ENCODE measurements around the gene ATXN7L1. TPM values are rescaled to one million over a fixed set of nuclear protein-coding genes. Genes with fewer than 3 reads are reported as not detected.

ATXN7L1 gene
- total and polyA plus RNA-seq, 3 experiments from 2014 or later: 9.0 to 18.0 (median 9.7) TPM

GRCh38 chr7:105596866-105597265 lies 279.5 kb downstream of the ATXN7L1 start:
- ChIA-PET CTCF (interaction anchor here (1.7 kb wide), 1 partner anchor 9 kb away, joined by 6 read pairs; no protein-coding TSS in a partner anchor), POLR2A (no interaction called here)
- Histone ChIP-seq H3K27ac (ENCODE audit: low read depth, low read length) (no peak overlapping the region), H3K4me1 (ENCODE audit: insufficient read depth, low read length) (no peaks in the 10 kb centered on the region), H3K36me3 (ENCODE audit: insufficient read depth, low read length) (no peaks in the 10 kb centered on the region), H3K4me3 (ENCODE audit: low read length) (no peak overlapping the region), H3K27me3 (ENCODE audit: insufficient read depth, low read length, poor library complexity, severe bottlenecking) (no peaks in the 10 kb centered on the region), H3K9me3 (ENCODE audit: low read length) (no peaks in the 10 kb centered on the region)
- Mint-ChIP-seq H3K4me1 (no peaks in the 10 kb centered on the region), H3K27me3 (peaks cover 0 to 5% of the 10 kb centered on the region in 2 donors), H3K4me3 (no peak overlapping the region), H3K36me3 (no peaks in the 10 kb centered on the region), H3K27ac (no peak overlapping the region), H3K9me3 (no peaks in the 10 kb centered on the region)
- no peak for DNase-seq

GRCh38 chr7:105594034-105594433 lies 282.4 kb downstream of the ATXN7L1 start:
- no peak for DNase-seq
- no peaks in the 10 kb centered on the region for H3K9me3 Mint-ChIP-seq
- POLR2A ChIA-PET: no interaction called here
- Histone ChIP-seq H3K4me3 (ENCODE audit: low read length) (no peak overlapping the region), H3K4me1 (ENCODE audit: insufficient read depth, low read length) (no peaks in the 10 kb centered on the region), H3K36me3 (ENCODE audit: insufficient read depth, low read length) (no peaks in the 10 kb centered on the region), H3K27ac (ENCODE audit: low read depth, low read length) (no peak overlapping the region), H3K27me3 (ENCODE audit: insufficient read depth, low read length, poor library complexity, severe bottlenecking) (no peaks in the 10 kb centered on the region), H3K9me3 (ENCODE audit: low read length) (no peaks in the 10 kb centered on the region)
- H3K4me1 Mint-ChIP-seq: peaks cover 3 to 4% (median 4%) of the 10 kb centered on the region in 3 donors
- H3K4me3 Mint-ChIP-seq: no peak overlapping the region
- CTCF ChIA-PET: no interaction called here
- peaks cover 0 to 5% of the 10 kb centered on the region in 2 donors for H3K27me3 Mint-ChIP-seq
- H3K36me3 Mint-ChIP-seq: no peaks in the 10 kb centered on the region
- peak overlapping the region in 1 of 8 donors; percentile 4 for H3K27ac Mint-ChIP-seq

GRCh38 chr7:105591522-105591921 lies 284.9 kb downstream of the ATXN7L1 start:
- no peaks in the 10 kb centered on the region for H3K4me1 ChIP-seq (ENCODE audit: insufficient read depth, low read length)
- ChIA-PET CTCF (interaction anchor here (1.1 to 1.2 kb wide), 2 partner anchors 9 to 12 kb away, joined by 3 read pairs; no protein-coding TSS in a partner anchor), POLR2A (no interaction called here)
- no peak overlapping the region for H3K4me3 ChIP-seq (ENCODE audit: low read length)
- H3K27ac ChIP-seq (ENCODE audit: low read depth, low read length): no peak overlapping the region
- H3K27me3 Mint-ChIP-seq: no peaks in the 10 kb centered on the region
- H3K9me3 Mint-ChIP-seq: no peaks in the 10 kb centered on the region
- no peaks in the 10 kb centered on the region for H3K9me3 ChIP-seq (ENCODE audit: low read length)
- no peaks in the 10 kb centered on the region for H3K36me3 ChIP-seq (ENCODE audit: insufficient read depth, low read length)
- no peak overlapping the region for H3K4me3 Mint-ChIP-seq
- peaks cover 3 to 10% (median 7%) of the 10 kb centered on the region in 3 donors for H3K4me1 Mint-ChIP-seq
- H3K27ac Mint-ChIP-seq: no peak overlapping the region
- DNase-seq: no peak
- no peaks in the 10 kb centered on the region for H3K27me3 ChIP-seq (ENCODE audit: insufficient read depth, low read length, poor library complexity, severe bottlenecking)
- no peaks in the 10 kb centered on the region for H3K36me3 Mint-ChIP-seq

GRCh38 chr7:105590793-105591192 lies 285.6 kb downstream of the ATXN7L1 start:
- Mint-ChIP-seq H3K9me3 (no peaks in the 10 kb centered on the region), H3K27ac (peak overlapping the region in 1 of 8 donors; percentile 16), H3K27me3 (no peaks in the 10 kb centered on the region), H3K4me3 (no peak overlapping the region), H3K4me1 (peaks cover 3 to 10% (median 7%) of the 10 kb centered on the region in 3 donors), H3K36me3 (no peaks in the 10 kb centered on the region)
- no peaks in the 10 kb centered on the region for H3K4me1 ChIP-seq (ENCODE audit: insufficient read depth, low read length)
- no peak overlapping the region for H3K4me3 ChIP-seq (ENCODE audit: low read length)
- DNase-seq: no peak
- ChIA-PET CTCF (interaction anchor here (1.1 kb wide), 1 partner anchor 10 kb away, joined by 3 read pairs; no protein-coding TSS in a partner anchor), POLR2A (no interaction called here)
- H3K9me3 ChIP-seq (ENCODE audit: low read length): no peaks in the 10 kb centered on the region
- H3K27ac ChIP-seq (ENCODE audit: low read depth, low read length): no peak overlapping the region
- no peaks in the 10 kb centered on the region for H3K36me3 ChIP-seq (ENCODE audit: insufficient read depth, low read length)
- H3K27me3 ChIP-seq (ENCODE audit: insufficient read depth, low read length, poor library complexity, severe bottlenecking): no peaks in the 10 kb centered on the region

GRCh38 chr7:105589356-105590077 lies 286.9 kb downstream of the ATXN7L1 start:
- Mint-ChIP-seq H3K4me3 (no peak overlapping the region), H3K36me3 (peaks cover 0 to 6% (median 0%) of the 10 kb centered on the region in 3 donors), H3K27ac (peak overlapping the region in 2 of 8 donors; percentile 47 to 74), H3K9me3 (peaks cover 0 to 4% (median 0%) of the 10 kb centered on the region in 5 donors), H3K27me3 (no peaks in the 10 kb centered on the region), H3K4me1 (peaks cover 3 to 10% (median 7%) of the 10 kb centered on the region in 3 donors)
- H3K27ac ChIP-seq (ENCODE audit: low read depth, low read length): no peak overlapping the region
- ChIA-PET CTCF (interaction anchor here (1.6 to 2.1 kb wide), 3 partner anchors 8 to 159 kb away, joined by 3 to 7 read pairs (median 6); partner anchors contain the start of gene RINT1), POLR2A (no interaction called here)
- no peaks in the 10 kb centered on the region for H3K36me3 ChIP-seq (ENCODE audit: insufficient read depth, low read length)
- H3K4me3 ChIP-seq (ENCODE audit: low read length): no peak overlapping the region
- H3K9me3 ChIP-seq (ENCODE audit: low read length): no peaks in the 10 kb centered on the region
- H3K27me3 ChIP-seq (ENCODE audit: insufficient read depth, low read length, poor library complexity, severe bottlenecking): no peaks in the 10 kb centered on the region
- DNase-seq: peak; percentile 11 to 63 (median 27)
- no peaks in the 10 kb centered on the region for H3K4me1 ChIP-seq (ENCODE audit: insufficient read depth, low read length)

- Histone ChIP-seq H3K4me1 (ENCODE audit: insufficient read depth, low read length) (no peaks in the 10 kb centered on the region), H3K27me3 (ENCODE audit: insufficient read depth, low read length, poor library complexity, severe bottlenecking) (no peaks in the 10 kb centered on the region), H3K36me3 (ENCODE audit: insufficient read depth, low read length) (no peaks in the 10 kb centered on the region), H3K4me3 (ENCODE audit: low read length) (no peak overlapping the region), H3K9me3 (ENCODE audit: low read length) (no peaks in the 10 kb centered on the region), H3K27ac (ENCODE audit: low read depth, low read length) (no peak overlapping the region)
- Mint-ChIP-seq H3K4me3 (no peak overlapping the region), H3K27me3 (no peaks in the 10 kb centered on the region), H3K27ac (peak overlapping the region in 1 of 8 donors; percentile 8), H3K36me3 (peaks cover 0 to 11% (median 0%) of the 10 kb centered on the region in 3 donors), H3K4me1 (peaks cover 3 to 10% (median 7%) of the 10 kb centered on the region in 3 donors), H3K9me3 (peaks cover 0 to 10% (median 4%) of the 10 kb centered on the region in 5 donors)
- POLR2A ChIA-PET: interaction anchor here (0.6 kb wide), 1 partner anchor 48 kb away, joined by 4 read pairs; no protein-coding TSS in a partner anchor
- CTCF ChIA-PET: interaction anchor here (2.1 kb wide), 1 partner anchor 9 kb away, joined by 6 read pairs; no protein-coding TSS in a partner anchor
- no peak for DNase-seq
These were observed 288.3 kb downstream of the ATXN7L1 start for GRCh38 chr7:105587909-105588635.

- Mint-ChIP-seq H3K4me1 (peaks cover 9 to 17% (median 14%) of the 10 kb centered on the region in 3 donors), H3K36me3 (peaks cover 0 to 18% (median 4%) of the 10 kb centered on the region in 3 donors), H3K27ac (peak overlapping the region in 1 of 8 donors; percentile 8), H3K4me3 (no peak overlapping the region), H3K9me3 (peaks cover 0 to 10% (median 4%) of the 10 kb centered on the region in 5 donors), H3K27me3 (peaks cover 9 to 16% of the 10 kb centered on the region in 2 donors)
- H3K27me3 ChIP-seq (ENCODE audit: insufficient read depth, low read length, poor library complexity, severe bottlenecking): no peaks in the 10 kb centered on the region
- H3K27ac ChIP-seq (ENCODE audit: low read depth, low read length): no peak overlapping the region
- no peak overlapping the region for H3K4me3 ChIP-seq (ENCODE audit: low read length)
- ChIA-PET CTCF (no interaction called here), POLR2A (no interaction called here)
- no peak for DNase-seq
- no peaks in the 10 kb centered on the region for H3K36me3 ChIP-seq (ENCODE audit: insufficient read depth, low read length)
- H3K4me1 ChIP-seq (ENCODE audit: insufficient read depth, low read length): peaks cover 7% of the 10 kb centered on the region
- no peaks in the 10 kb centered on the region for H3K9me3 ChIP-seq (ENCODE audit: low read length)
These were observed 290.4 kb downstream of the ATXN7L1 start for GRCh38 chr7:105585850-105586500.
